Panc1 (cell line): ENCODE measurements around the gene PFKFB3. TPM values are rescaled to one million over a fixed set of nuclear protein-coding genes. Genes with fewer than 3 reads are reported as not detected.

Experiments used
- ATAC-seq: fragments of 200-7000 bp; cut with Tn5 transposase; 2 replicates; pipeline ENCODE4 v1.9.1; 2020; ENCODE audit warnings: mild to moderate bottlenecking, moderate library complexity
- BruUV-seq: library from RNA; stranded (reverse); fragments of 400-500 nt; replicated peaks from 2 replicates; lab custom pipeline; 2021; lab: Mats Ljungman, UMichigan
- CTCF ChIA-PET: fragments of 300-600 bp; sonication (Branson Sonifier 250); formaldehyde crosslinking; loops from one replicate; lab custom pipeline; 2022; ENCODE audit warnings: antibody characterized with exemption; lab: Charles Lee
- POLR2A ChIA-PET: fragments of 300-600 bp; sonication (Branson Sonifier 250); formaldehyde crosslinking; loops from one replicate; lab custom pipeline; 2022; ENCODE audit warnings: antibody characterized with exemption; lab: Charles Lee
- DNase-seq: peaks from one replicate; pipeline ENCODE4 v3.0.0-alpha.2; 2010; ENCODE audit warnings: low read depth, low spot score
- H3K27ac ChIP-seq: 2 replicates; pipeline ENCODE4 v1.5.1; 2011; ENCODE audit warnings: mild to moderate bottlenecking, low read length, inconsistent platforms
- H3K27me3 ChIP-seq: fragments of 200-500 bp; sonication (Bioruptor generic); 2 replicates; pipeline ENCODE4 v1.6.0; 2014; ENCODE audit warnings: low read length, inconsistent platforms; ENCODE audit not compliant: control insufficient read depth, insufficient read depth
- H3K36me3 ChIP-seq: fragments of 200-500 bp; sonication (Bioruptor generic); 2 replicates; pipeline ENCODE4 v1.5.1; 2014; ENCODE audit warnings: inconsistent platforms, mild to moderate bottlenecking, low read length, moderate library complexity; ENCODE audit not compliant: control insufficient read depth, insufficient read depth
- H3K4me1 ChIP-seq: 2 replicates; pipeline ENCODE4 v1.5.1; 2011; ENCODE audit warnings: inconsistent platforms, mild to moderate bottlenecking, low read length, moderate library complexity; ENCODE audit not compliant: control insufficient read depth, insufficient read depth
- H3K4me3 ChIP-seq, 2 experiments: 2 replicates each; pipeline ENCODE4 v1.5.1; 2011 to 2012; ENCODE audit warnings: low read depth in 2 of 2, low read length in 2 of 2, mild to moderate bottlenecking in 2 of 2, inconsistent platforms in 1 of 2, moderate library complexity in 1 of 2
- H3K9me3 ChIP-seq: fragments of 200-500 bp; sonication (Bioruptor generic); 2 replicates; pipeline ENCODE4 v1.5.1; 2014; ENCODE audit warnings: low read depth, mild to moderate bottlenecking, inconsistent platforms, low read length, moderate library complexity; ENCODE audit not compliant: control insufficient read depth, insufficient read depth
- POLR2AphosphoS5 ChIP-seq: IDR thresholded peaks from 2 replicates; pipeline ENCODE4 v1.6.1; 2012; ENCODE audit warnings: mild to moderate bottlenecking, low read depth, low read length, moderate library complexity
- REST ChIP-seq, 2 experiments: IDR thresholded peaks; 2 replicates each; pipeline ENCODE4 v1.6.1; 2011 to 2012; ENCODE audit warnings: low read depth in 2 of 2, control low read depth in 1 of 2, low read length in 1 of 2, mild to moderate bottlenecking in 1 of 2, moderate library complexity in 1 of 2; ENCODE audit not compliant: insufficient read depth in 1 of 2
- SIN3A ChIP-seq: IDR thresholded peaks from 2 replicates; pipeline ENCODE4 v1.6.1; 2012; ENCODE audit warnings: low read depth, mild to moderate bottlenecking, low read length, moderate library complexity, borderline replicate concordance; ENCODE audit not compliant: insufficient read depth
- TCF7L2 ChIP-seq: IDR thresholded peaks from 2 replicates; pipeline ENCODE4 v1.6.1; 2011; ENCODE audit warnings: mild to moderate bottlenecking, low read depth, low read length, inconsistent platforms
- in situ Hi-C: cut with HindIII; loops from 2 replicates; pipeline ENCODE4 v1.10.0; 2016; ENCODE audit warnings: low sequenced_read_pairs, low pct_unique_long_range_greater_than_20kb
- intact Hi-C: fragments of 100-400 bp; cut with micrococcal nuclease; formaldehyde crosslinking; loops from one replicate; pipeline ENCODE4 v1.10.0; 2022; ENCODE audit not compliant: unreplicated experiment
- total RNA-seq: library from RNA; stranded (reverse); gene quantifications from one replicate; pipeline ENCODE4 v1.2.1, GENCODE V29; 2021; ENCODE audit not compliant: unreplicated experiment
- TF ChIP-seq, protein P1 (sequence below): fragments of 450-650 bp; IDR thresholded peaks from 2 replicates; pipeline ENCODE4 v1.5.1; 2017; ENCODE audit warnings: mild to moderate bottlenecking

Gene PFKFB3
- total RNA-seq, 1 experiment from 2014 or later = 17.1 TPM

DNA sequence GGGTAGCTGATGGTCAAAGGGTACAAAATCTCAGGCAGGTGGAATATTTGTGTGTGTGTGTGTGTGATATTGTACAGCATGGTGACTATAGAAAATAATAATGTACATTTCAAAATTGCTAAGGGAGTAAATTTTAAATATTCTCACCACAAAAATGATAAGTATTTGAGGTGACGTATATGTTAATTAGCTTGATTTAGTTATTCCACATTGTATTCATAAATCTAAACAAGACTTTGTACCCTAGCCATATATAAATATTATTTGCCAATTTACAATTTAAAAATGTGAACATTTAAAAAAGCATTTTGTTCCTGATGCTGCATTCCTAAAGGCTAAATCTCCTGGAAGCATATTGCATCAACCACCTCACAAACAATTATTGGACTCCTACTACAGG, 47.0 kb downstream of the PFKFB3 start:
- intact Hi-C loops (no loop called here), in situ Hi-C loops (no loop called here)
- Histone ChIP-seq H3K9me3 (no peaks in the 10 kb centered on the region), H3K27me3 (no peaks in the 10 kb centered on the region), H3K4me3 (no peak overlapping the region), H3K27ac (no peak overlapping the region), H3K4me1 (no peaks in the 10 kb centered on the region), H3K36me3 (no peaks in the 10 kb centered on the region)
- ATAC-seq (no peak), DNase-seq (no peak)
- BruUV-seq = no TSS peak
- ChIA-PET POLR2A (no interaction called here), CTCF (no interaction called here)
- TF ChIP-seq SIN3A (no peak), REST (IDR thresholded peaks at IDR 0.05; ENCODE audit: insufficient read depth in 1 of 2, low read depth in 2 of 2, low read length in 1 of 2) (no peak), TCF7L2 (no peak), POLR2AphosphoS5 (no peak)
- TF ChIP-seq, protein P1, sequence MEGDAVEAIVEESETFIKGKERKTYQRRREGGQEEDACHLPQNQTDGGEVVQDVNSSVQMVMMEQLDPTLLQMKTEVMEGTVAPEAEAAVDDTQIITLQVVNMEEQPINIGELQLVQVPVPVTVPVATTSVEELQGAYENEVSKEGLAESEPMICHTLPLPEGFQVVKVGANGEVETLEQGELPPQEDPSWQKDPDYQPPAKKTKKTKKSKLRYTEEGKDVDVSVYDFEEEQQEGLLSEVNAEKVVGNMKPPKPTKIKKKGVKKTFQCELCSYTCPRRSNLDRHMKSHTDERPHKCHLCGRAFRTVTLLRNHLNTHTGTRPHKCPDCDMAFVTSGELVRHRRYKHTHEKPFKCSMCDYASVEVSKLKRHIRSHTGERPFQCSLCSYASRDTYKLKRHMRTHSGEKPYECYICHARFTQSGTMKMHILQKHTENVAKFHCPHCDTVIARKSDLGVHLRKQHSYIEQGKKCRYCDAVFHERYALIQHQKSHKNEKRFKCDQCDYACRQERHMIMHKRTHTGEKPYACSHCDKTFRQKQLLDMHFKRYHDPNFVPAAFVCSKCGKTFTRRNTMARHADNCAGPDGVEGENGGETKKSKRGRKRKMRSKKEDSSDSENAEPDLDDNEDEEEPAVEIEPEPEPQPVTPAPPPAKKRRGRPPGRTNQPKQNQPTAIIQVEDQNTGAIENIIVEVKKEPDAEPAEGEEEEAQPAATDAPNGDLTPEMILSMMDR = no peak

GRCh38 chr10:6250745-6251144, 48.0 kb downstream of the PFKFB3 start:
- ChIA-PET POLR2A (no interaction called here), CTCF (no interaction called here)
- no peak for DNase-seq
- Histone ChIP-seq H3K4me3 (no peak overlapping the region), H3K27ac (no peak overlapping the region), H3K4me1 (no peaks in the 10 kb centered on the region), H3K27me3 (no peaks in the 10 kb centered on the region), H3K36me3 (no peaks in the 10 kb centered on the region), H3K9me3 (no peaks in the 10 kb centered on the region)
- intact Hi-C loops (no loop called here), in situ Hi-C loops (no loop called here)
- no peak for ATAC-seq
- TF ChIP-seq SIN3A (no peak), REST (IDR thresholded peaks at IDR 0.05; ENCODE audit: insufficient read depth in 1 of 2, low read depth in 2 of 2, low read length in 1 of 2) (no peak), TCF7L2 (no peak), POLR2AphosphoS5 (no peak)
- TF ChIP-seq, protein P1 = no peak
- no TSS peak for BruUV-seq
